ENCODE measurements around the gene QRFP. TPM values are rescaled to one million over a fixed set of nuclear protein-coding genes. Genes with fewer than 3 reads are reported as not detected.

The QRFP gene
- total RNA-seq, 1 donor = not detected

DNA sequence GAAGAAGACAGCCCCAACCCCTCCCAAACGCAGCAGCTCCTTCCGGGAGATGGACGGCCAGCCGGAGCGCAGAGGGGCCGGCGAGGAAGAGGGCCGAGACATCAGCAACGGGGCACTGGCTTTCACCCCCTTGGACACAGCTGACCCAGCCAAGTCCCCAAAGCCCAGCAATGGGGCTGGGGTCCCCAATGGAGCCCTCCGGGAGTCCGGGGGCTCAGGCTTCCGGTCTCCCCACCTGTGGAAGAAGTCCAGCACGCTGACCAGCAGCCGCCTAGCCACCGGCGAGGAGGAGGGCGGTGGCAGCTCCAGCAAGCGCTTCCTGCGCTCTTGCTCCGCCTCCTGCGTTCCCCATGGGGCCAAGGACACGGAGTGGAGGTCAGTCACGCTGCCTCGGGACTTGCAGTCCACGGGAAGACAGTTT is 12.5 kb downstream of the QRFP start:
- Histone ChIP-seq H3K9me3 (ENCODE audit: low read depth, low read length) (no peaks in the 10 kb centered on the region), H3K4me3 (ENCODE audit: low read length) (no peak overlapping the region), H3K27me3 (ENCODE audit: insufficient read depth, low read length) (no peaks in the 10 kb centered on the region), H3K4me1 (ENCODE audit: insufficient read depth, low read length) (no peaks in the 10 kb centered on the region)

DNA sequence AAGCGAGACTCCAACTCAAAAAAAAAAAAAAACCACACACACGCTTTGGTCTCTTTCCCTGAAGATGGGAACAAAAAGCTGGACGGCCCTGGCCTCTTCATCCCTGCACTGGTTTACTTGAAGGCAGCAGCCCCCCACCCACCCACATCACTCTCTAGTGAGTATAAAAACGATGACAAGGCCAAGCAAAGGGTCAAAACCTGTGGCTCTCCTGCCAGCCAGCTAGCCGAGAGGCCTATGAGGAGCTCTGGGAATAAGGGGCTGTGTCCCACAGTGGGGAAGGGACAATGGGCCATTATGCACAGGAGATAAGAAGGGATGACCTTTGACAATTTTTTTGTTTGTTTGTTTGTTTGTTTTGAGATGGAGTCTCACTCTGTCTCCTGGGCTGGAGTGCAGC is 13.1 kb downstream of the QRFP start:
- H3K4me1 ChIP-seq (ENCODE audit: insufficient read depth, low read length) = no peaks in the 10 kb centered on the region
- H3K4me3 ChIP-seq (ENCODE audit: low read length) = no peak overlapping the region
- H3K27me3 ChIP-seq (ENCODE audit: insufficient read depth, low read length) = no peaks in the 10 kb centered on the region
- H3K9me3 ChIP-seq (ENCODE audit: low read depth, low read length) = no peaks in the 10 kb centered on the region

GRCh38 chr9:130882696-130883225 is 13.9 kb downstream of the QRFP start:
- Histone ChIP-seq H3K4me1 (ENCODE audit: insufficient read depth, low read length) (no peaks in the 10 kb centered on the region), H3K9me3 (ENCODE audit: low read depth, low read length) (no peaks in the 10 kb centered on the region), H3K27me3 (ENCODE audit: insufficient read depth, low read length) (no peaks in the 10 kb centered on the region), H3K4me3 (ENCODE audit: low read length) (no peak overlapping the region)

DNA sequence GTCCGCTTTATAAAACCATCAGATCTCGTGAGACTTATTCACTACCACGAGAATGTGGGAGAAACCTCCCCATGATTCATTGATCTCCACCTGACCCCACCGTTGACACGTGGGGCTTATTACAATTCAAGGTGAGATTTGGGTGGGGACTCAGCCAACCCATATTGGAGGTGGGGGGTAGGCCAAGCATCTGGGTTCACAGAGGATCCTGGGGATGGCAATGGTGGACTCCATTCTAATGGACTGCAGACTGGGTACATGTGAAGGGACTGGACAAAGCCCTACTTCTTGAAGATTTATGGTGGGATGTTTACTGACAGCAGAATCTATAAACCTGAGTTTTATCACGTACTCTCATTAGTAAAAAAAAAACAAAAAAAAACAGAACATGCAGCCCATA is 15.1 kb downstream of the QRFP start:
- H3K4me1 ChIP-seq (ENCODE audit: insufficient read depth, low read length) = no peaks in the 10 kb centered on the region
- no peaks in the 10 kb centered on the region for H3K27me3 ChIP-seq (ENCODE audit: insufficient read depth, low read length)
- H3K4me3 ChIP-seq (ENCODE audit: low read length) = no peak overlapping the region
- H3K9me3 ChIP-seq (ENCODE audit: low read depth, low read length) = no peaks in the 10 kb centered on the region

DNA sequence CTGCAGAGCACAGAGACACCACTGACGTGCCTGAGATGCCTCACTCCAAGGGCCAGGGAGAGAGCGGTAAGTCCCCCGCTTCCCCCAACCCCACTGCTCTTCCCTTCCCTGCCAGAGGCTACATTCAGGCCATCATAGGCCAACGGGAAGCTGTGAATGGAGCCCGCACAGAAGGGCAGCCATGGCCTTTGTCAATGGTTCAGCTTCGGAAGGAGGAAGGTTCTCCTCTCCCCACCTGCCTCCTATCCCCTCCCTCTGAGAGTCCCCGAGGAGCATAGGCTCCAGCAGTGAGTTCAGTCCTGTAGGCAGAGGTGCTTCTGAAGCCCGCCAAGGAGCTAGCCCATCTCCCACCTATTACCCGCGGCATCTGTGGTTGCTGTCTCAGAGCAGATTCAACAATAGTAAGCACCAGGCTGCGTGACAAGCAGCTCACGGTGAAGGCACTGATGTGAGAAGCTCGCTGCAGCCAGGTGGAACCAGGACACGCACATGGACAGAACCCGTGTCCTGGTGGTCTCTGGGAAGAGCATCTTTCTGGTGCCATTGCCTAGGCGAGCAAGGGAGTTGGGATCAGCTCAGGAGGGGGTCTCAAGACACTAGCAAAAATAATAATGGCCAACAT is 15.9 kb downstream of the QRFP start:
- H3K9me3 ChIP-seq (ENCODE audit: low read depth, low read length) = no peaks in the 10 kb centered on the region
- H3K27me3 ChIP-seq (ENCODE audit: insufficient read depth, low read length) = no peaks in the 10 kb centered on the region
- no peaks in the 10 kb centered on the region for H3K4me1 ChIP-seq (ENCODE audit: insufficient read depth, low read length)
- no peak overlapping the region for H3K4me3 ChIP-seq (ENCODE audit: low read length)

GRCh38 chr9:130879863-130880411 is 16.7 kb downstream of the QRFP start:
- H3K4me3 ChIP-seq (ENCODE audit: low read length) = no peak overlapping the region
- no peaks in the 10 kb centered on the region for H3K27me3 ChIP-seq (ENCODE audit: insufficient read depth, low read length)
- H3K9me3 ChIP-seq (ENCODE audit: low read depth, low read length) = no peaks in the 10 kb centered on the region
- no peaks in the 10 kb centered on the region for H3K4me1 ChIP-seq (ENCODE audit: insufficient read depth, low read length)

DNA sequence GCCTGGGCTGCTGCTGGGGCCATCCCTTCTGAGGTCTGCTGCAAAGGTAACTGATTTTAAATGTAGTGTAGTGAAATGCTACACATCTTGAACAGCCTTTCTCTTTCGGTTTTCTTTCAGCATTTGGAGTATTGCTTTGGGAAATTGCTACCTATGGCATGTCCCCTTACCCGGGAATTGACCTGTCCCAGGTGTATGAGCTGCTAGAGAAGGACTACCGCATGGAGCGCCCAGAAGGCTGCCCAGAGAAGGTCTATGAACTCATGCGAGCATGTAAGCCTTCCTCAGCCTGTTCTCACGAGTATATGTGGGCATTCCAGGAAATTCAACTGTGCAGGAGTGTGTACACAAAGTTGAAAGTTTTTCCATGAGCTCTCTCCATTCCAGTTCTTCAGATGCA is 18.3 kb downstream of the QRFP start:
- Histone ChIP-seq H3K4me3 (ENCODE audit: low read length) (no peak overlapping the region), H3K9me3 (ENCODE audit: low read depth, low read length) (no peaks in the 10 kb centered on the region), H3K27me3 (ENCODE audit: insufficient read depth, low read length) (no peaks in the 10 kb centered on the region), H3K4me1 (ENCODE audit: insufficient read depth, low read length) (no peaks in the 10 kb centered on the region)

GRCh38 chr9:130877300-130877699 is 19.3 kb downstream of the QRFP start:
- H3K9me3 ChIP-seq (ENCODE audit: low read depth, low read length) = no peaks in the 10 kb centered on the region
- H3K27me3 ChIP-seq (ENCODE audit: insufficient read depth, low read length) = no peaks in the 10 kb centered on the region
- H3K4me3 ChIP-seq (ENCODE audit: low read length) = no peak overlapping the region
- H3K4me1 ChIP-seq (ENCODE audit: insufficient read depth, low read length) = no peaks in the 10 kb centered on the region

GRCh38 chr9:130874783-130875182 is 21.8 kb downstream of the QRFP start:
- H3K9me3 ChIP-seq (ENCODE audit: low read depth, low read length) = no peaks in the 10 kb centered on the region
- no peaks in the 10 kb centered on the region for H3K27me3 ChIP-seq (ENCODE audit: insufficient read depth, low read length)

DNA sequence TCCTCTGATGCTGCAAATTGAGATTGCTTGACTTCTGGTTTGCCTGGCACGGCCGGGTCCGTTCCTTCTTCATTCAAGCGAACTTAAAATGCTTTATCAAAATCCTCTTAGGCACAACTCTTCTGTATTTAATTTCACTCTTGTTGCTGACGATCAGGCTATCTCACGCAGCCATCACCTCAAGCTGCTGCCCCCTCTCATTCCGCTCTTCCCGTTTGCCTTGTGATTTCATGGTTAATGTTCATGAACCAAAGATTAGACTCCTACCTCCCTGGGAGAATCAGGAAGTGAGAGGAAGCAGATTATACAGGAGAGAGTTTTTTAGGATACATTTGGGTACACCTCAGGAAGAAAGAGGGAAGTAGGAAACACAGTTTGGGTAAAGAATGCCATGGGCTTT is 22.6 kb downstream of the QRFP start:
- Histone ChIP-seq H3K27me3 (ENCODE audit: insufficient read depth, low read length) (no peaks in the 10 kb centered on the region), H3K4me3 (ENCODE audit: low read length) (no peak overlapping the region), H3K9me3 (ENCODE audit: low read depth, low read length) (no peaks in the 10 kb centered on the region), H3K4me1 (ENCODE audit: insufficient read depth, low read length) (no peaks in the 10 kb centered on the region)

More at GRCh38 chr9:130874783-130875182, 21.8 kb downstream of the QRFP start:
- Histone ChIP-seq H3K4me3 (ENCODE audit: low read length) (no peak overlapping the region), H3K4me1 (ENCODE audit: insufficient read depth, low read length) (no peaks in the 10 kb centered on the region)

DNA sequence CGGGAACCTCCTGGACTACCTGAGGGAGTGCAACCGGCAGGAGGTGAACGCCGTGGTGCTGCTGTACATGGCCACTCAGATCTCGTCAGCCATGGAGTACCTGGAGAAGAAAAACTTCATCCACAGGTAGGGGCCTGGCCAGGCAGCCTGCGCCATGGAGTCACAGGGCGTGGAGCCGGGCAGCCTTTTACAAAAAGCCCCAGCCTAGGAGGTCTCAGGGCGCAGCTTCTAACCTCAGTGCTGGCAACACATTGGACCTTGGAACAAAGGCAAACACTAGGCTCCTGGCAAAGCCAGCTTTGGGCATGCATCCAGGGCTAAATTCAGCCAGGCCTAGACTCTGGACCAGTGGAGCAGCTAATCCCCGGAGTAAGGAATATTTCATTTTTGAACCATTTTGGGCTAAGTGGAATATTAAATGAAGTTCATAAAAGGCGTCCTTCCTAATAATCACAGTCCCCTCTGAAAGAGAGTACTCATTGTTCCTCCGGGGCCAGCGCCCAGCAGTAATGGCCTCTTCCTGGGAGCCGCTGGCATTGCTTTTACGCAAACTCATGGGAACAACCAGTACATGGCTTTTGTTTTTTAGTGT is 23.6 kb downstream of the QRFP start:
- Histone ChIP-seq H3K9me3 (ENCODE audit: low read depth, low read length) (no peaks in the 10 kb centered on the region), H3K4me3 (ENCODE audit: low read length) (no peak overlapping the region), H3K4me1 (ENCODE audit: insufficient read depth, low read length) (no peaks in the 10 kb centered on the region), H3K27me3 (ENCODE audit: insufficient read depth, low read length) (no peaks in the 10 kb centered on the region)

- Histone ChIP-seq H3K4me3 (ENCODE audit: low read length) (no peak overlapping the region), H3K4me1 (ENCODE audit: insufficient read depth, low read length) (no peaks in the 10 kb centered on the region), H3K27me3 (ENCODE audit: insufficient read depth, low read length) (no peaks in the 10 kb centered on the region), H3K9me3 (ENCODE audit: low read depth, low read length) (no peaks in the 10 kb centered on the region)
Observed at GRCh38 chr9:130872508-130872907, 24.1 kb downstream of the QRFP start.

GRCh38 chr9:130872093-130872492 is 24.5 kb downstream of the QRFP start:
- Histone ChIP-seq H3K4me1 (ENCODE audit: insufficient read depth, low read length) (no peaks in the 10 kb centered on the region), H3K4me3 (ENCODE audit: low read length) (no peak overlapping the region), H3K9me3 (ENCODE audit: low read depth, low read length) (no peaks in the 10 kb centered on the region), H3K27me3 (ENCODE audit: insufficient read depth, low read length) (no peaks in the 10 kb centered on the region)

- no peaks in the 10 kb centered on the region for H3K27me3 ChIP-seq (ENCODE audit: insufficient read depth, low read length)
Observed at GRCh38 chr9:130871395-130872062, 25.1 kb downstream of the QRFP start.

More at GRCh38 chr9:130871395-130872062, 25.1 kb downstream of the QRFP start:
- Histone ChIP-seq H3K9me3 (ENCODE audit: low read depth, low read length) (no peaks in the 10 kb centered on the region), H3K4me1 (ENCODE audit: insufficient read depth, low read length) (no peaks in the 10 kb centered on the region), H3K4me3 (ENCODE audit: low read length) (no peak overlapping the region)

Data from mononuclear cell (primary cell).